Psoas muscle (tissue), 8 donors: Measurements from ENCODE around the gene SPAG6. TPM values are rescaled to one million over a fixed set of nuclear protein-coding genes. Genes with fewer than 3 reads are reported as not detected.

Experiments
- ATAC-seq, 4 donors: fragments of 200-7000 bp; cut with Tn5 transposase; one replicate each; pipeline ENCODE4 v1.9.1; 2020; ENCODE audit warnings: moderate library complexity in 3 of 4, mild to moderate bottlenecking in 2 of 4
- DNase-seq, 2 donors: peaks; one replicate each; pipeline ENCODE4 v3.0.0-alpha.2; 2020
- H3K27ac ChIP-seq: fragments of 200-600 bp; one replicate; pipeline ENCODE4 v1.8.0; 2022
- H3K27me3 ChIP-seq, 3 donors: fragments of 200-600 bp in 1 of 3; one replicate each; pipeline versions ENCODE4 v1.6.1 to v1.8.0; 2013 to 2022; ENCODE audit warnings: low read length in 2 of 3, mild to moderate bottlenecking in 2 of 3, moderate library complexity in 1 of 3; ENCODE audit not compliant: insufficient read depth in 3 of 3
- H3K36me3 ChIP-seq, 2 donors: fragments of 200-600 bp in 1 of 2; one replicate each; pipeline versions ENCODE4 v1.6.1 to v1.8.0; 2013 to 2022; ENCODE audit warnings: low read depth in 1 of 2, mild to moderate bottlenecking in 1 of 2, moderate library complexity in 1 of 2; ENCODE audit not compliant: insufficient read depth in 1 of 2
- H3K4me1 ChIP-seq: fragments of 200-600 bp; one replicate; pipeline ENCODE4 v1.8.0; 2022
- H3K4me3 ChIP-seq: fragments of 200-600 bp; one replicate; pipeline ENCODE4 v1.8.0; 2022; ENCODE audit warnings: mild to moderate bottlenecking
- H3K9me3 ChIP-seq: fragments of 200-600 bp; one replicate; pipeline ENCODE4 v1.8.0; 2022
- WGBS, 3 donors: extraction: QIAGEN DNeasy Blood & Tissue Kit; methylation state at CpG; one replicate each; pipeline versions ENCODE4 v1.1.6 to v1.1.7; 2013; 5-methylcytosine and 5-hydroxymethylcytosine counted together
- intact Hi-C, 2 donors: fragments of 100-400 bp; cut with DNase I; formaldehyde crosslinking; loops; one replicate each; pipeline versions ENCODE4 v1.11.0 to v1.14.2; 2022
- polyA plus RNA-seq, 3 donors: library from polyadenylated mRNA; stranded (reverse); fragments of 200-250 nt; gene quantifications; one replicate each; pipeline ENCODE4 v1.2.3, GENCODE V29; 2013
- total RNA-seq, 4 donors: library from RNA; stranded (reverse); fragmentation: NEBNext Ultra II Directional in 2 of 4; extraction: Animal tissue kit (Norgen Biotek cat#: 25700) in 2 of 4; gene quantifications; one replicate each; pipeline versions ENCODE4 v1.2.1 to v1.2.4, GENCODE V29; 2021 to 2023
- TF ChIP-seq, protein P1 (sequence below): fragments of 200-600 bp; IDR thresholded peaks from one replicate; pipeline ENCODE4 v1.8.0; 2022; ENCODE audit warnings: antibody characterized with exemption
- donor health status: healthy with polysubstance abuse.
- donor health status: DM: no; HTN: no; CAD: no; lungs with moderate emphysema.
- donor health status: Bipolar disorder and iron deficiency.
- donor health status: healthy.
- donor health status: DM: yes; HTN: yes; CAD: no.
- donor health status: DM: no; HTN: no; CAD: no.
- donor health status: DM: no; HTN: no; CAD: no.
- donor health status: DM: yes; HTN: yes; CAD: no.

SPAG6 gene
- total and polyA plus RNA-seq, 7 donors = 0.15 TPM; not detected in 6

DNA sequence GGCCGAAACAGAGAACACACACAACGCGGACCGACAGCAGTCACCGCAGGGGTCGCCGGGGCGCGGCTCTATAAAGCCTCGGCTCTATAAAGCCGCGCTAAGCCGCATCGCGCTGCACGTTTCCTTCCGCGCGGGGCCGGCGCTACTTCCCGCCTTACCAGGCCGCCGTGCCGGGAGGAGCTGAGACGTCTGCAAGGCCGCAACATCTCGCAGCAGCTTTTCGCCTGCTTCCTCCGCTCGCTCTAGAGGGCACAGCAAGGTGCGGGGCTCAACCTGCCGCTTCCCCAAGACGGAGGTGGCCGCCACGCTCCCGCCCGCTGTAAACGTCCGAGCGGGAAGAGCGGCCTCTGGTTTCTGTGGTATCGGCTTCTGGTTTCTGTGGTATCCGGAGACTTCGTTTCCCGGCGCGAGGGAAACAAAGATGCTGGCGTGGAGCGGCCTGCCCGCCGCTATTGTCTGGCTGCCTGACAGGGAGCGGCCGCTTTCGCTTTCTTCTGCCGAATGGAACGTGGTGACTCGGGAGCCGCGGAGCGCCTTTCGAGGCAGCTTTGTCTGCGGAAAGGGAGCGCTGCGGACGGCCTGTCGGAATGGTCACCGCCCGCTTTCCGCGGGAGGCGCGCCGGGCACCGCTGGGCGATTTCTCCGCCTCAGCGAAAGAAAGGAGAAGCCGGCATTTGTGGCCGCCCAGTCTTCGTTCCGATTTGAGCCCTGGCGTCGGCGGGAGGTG is 91.8 kb downstream of the SPAG6 start:
- Histone ChIP-seq H3K9me3 (no peaks in the 10 kb centered on the region), H3K4me3 (peak overlapping the region; percentile 92), H3K27ac (peak overlapping the region; percentile 92), H3K27me3 (no peaks in the 10 kb centered on the region), H3K36me3 (no peaks in the 10 kb centered on the region), H3K4me1 (peaks cover 9% of the 10 kb centered on the region)
- intact Hi-C loops = loop anchor here (2.0 to 10.0 kb wide), 6 partner anchors 92 to 185 kb away; partner anchors contain the start of gene SPAG6 (in 1 of the 2)
- ATAC-seq (peak; percentile 87 to 93 (median 91)), DNase-seq (peak; percentile 92 to 94)
- WGBS, 3 donors = 0 to 1% (median 1%) methylated on average over 76 to 85 of the region's 85 CpGs
- TF ChIP-seq, protein P1, sequence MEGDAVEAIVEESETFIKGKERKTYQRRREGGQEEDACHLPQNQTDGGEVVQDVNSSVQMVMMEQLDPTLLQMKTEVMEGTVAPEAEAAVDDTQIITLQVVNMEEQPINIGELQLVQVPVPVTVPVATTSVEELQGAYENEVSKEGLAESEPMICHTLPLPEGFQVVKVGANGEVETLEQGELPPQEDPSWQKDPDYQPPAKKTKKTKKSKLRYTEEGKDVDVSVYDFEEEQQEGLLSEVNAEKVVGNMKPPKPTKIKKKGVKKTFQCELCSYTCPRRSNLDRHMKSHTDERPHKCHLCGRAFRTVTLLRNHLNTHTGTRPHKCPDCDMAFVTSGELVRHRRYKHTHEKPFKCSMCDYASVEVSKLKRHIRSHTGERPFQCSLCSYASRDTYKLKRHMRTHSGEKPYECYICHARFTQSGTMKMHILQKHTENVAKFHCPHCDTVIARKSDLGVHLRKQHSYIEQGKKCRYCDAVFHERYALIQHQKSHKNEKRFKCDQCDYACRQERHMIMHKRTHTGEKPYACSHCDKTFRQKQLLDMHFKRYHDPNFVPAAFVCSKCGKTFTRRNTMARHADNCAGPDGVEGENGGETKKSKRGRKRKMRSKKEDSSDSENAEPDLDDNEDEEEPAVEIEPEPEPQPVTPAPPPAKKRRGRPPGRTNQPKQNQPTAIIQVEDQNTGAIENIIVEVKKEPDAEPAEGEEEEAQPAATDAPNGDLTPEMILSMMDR = no peak

DNA sequence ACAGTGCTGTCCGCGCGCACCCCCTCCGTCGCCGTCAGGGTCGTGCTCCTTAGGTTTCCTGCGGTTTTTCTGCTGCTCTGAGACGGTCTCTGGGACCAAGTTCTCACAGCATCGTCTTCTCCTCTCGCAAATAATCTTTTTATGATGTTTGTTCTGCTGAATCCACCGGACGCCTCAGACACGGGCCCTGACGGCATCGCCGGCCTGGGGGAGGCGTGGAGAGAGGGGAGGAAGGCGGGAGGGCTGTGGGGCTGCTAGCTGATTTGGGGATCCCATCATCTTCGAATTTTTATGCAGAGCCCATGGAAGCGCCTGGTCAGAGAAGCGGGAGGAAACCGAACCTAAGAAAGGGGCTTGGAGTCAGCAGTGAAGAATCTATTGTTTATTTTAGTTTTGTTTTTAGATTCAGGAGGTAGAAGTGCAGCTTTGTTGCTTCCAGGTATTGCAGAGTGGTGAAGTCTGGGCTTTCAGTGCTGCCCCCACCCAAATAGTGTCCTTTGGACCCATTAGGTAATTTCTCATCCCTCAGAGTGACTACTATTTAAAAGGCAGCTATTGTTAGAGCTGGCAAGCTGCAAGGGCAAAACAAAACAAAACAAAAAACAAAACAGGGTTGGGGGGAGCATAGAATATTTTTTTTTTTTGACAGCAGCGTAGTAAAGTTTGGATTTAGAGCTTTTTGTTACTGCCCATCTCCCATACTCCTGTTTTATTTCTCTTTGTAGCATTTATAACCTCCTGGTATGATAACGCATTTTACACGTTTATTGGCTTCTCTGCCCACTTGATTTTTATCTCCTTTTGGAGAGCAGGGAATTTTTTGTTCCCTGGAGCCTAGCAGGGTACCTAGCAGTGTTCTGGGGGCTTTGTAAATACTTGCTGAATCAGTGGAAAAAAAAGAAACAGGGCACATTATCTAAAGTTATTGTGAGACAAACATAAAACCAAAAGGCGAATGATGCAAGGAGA is 92.6 kb downstream of the SPAG6 start:
- TF ChIP-seq, protein P1 = no peak
- Histone ChIP-seq H3K27ac (peak overlapping the region; percentile 92), H3K27me3 (no peaks in the 10 kb centered on the region), H3K9me3 (no peaks in the 10 kb centered on the region), H3K36me3 (no peaks in the 10 kb centered on the region), H3K4me3 (peak overlapping the region; percentile 92), H3K4me1 (peaks cover 9% of the 10 kb centered on the region)
- DNase-seq = no peak
- WGBS, 3 donors = 6 to 8% (median 6%) methylated on average over 27 of the region's 27 CpGs
- ATAC-seq = peak; percentile 26 to 69 (median 50)
- intact Hi-C loops = loop anchor here (2.0 to 10.0 kb wide), 6 partner anchors 93 to 186 kb away; partner anchors contain the start of gene SPAG6 (in 1 of the 2)

DNA sequence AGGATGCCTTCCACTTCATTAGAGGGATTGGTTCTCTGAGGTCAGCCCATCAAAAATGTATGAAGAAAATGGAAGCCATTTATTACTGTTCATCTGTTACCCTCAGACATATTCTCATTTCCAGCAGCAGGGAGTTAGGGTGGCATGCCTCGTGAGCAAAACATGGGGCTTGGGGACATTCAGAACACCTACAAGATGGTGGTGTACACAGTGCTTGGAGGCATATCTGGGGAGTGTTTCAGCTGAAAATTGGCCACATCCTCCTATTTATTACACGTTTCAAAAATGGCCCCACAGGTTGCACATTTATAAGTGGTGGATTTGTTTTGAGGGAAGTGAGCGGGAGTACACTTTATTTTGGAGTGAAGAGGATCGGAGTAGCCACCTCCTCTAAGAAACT is 93.4 kb downstream of the SPAG6 start:
- Histone ChIP-seq H3K9me3 (no peaks in the 10 kb centered on the region), H3K36me3 (no peaks in the 10 kb centered on the region), H3K4me1 (peaks cover 9% of the 10 kb centered on the region), H3K4me3 (peak overlapping the region; percentile 92), H3K27me3 (no peaks in the 10 kb centered on the region), H3K27ac (peak overlapping the region; percentile 92)
- intact Hi-C loops = loop anchor here (5.0 to 10.0 kb wide), 5 partner anchors 96 to 186 kb away; no protein-coding TSS in a partner anchor
- TF ChIP-seq, protein P1 = no peak
- DNase-seq = no peak
- WGBS, 3 donors = 73 to 76% (median 73%) methylated on average over 4 of the region's 4 CpGs
- ATAC-seq = no peak

GRCh38 chr10:22442063-22442462 is 96.8 kb downstream of the SPAG6 start:
- Histone ChIP-seq H3K27me3 (no peaks in the 10 kb centered on the region), H3K4me3 (no peak overlapping the region), H3K27ac (no peak overlapping the region), H3K36me3 (no peaks in the 10 kb centered on the region), H3K9me3 (no peaks in the 10 kb centered on the region), H3K4me1 (peaks cover 9% of the 10 kb centered on the region)
- TF ChIP-seq, protein P1 = no peak
- ATAC-seq = no peak
- DNase-seq = no peak
- intact Hi-C loops = no loop called here
